Amygdala (tissue), 56 donors: Measurements from ENCODE around the gene IL1RAPL2.
A peak's percentile ranks its signal among the peaks of the same experiment; 100 is the strongest.
"Not testable (repeated sequence)": the region's sequence is repeated elsewhere in the genome, so short reads cannot be mapped to it uniquely, and the experiment has no call there.

ENCODE experiments used
- DNase-seq, 56 donors: peaks; one replicate each; lab custom pipeline; 2025; lab: John Stamatoyannopoulos, UW

The IL1RAPL2 gene

GRCh38 chrX:105134273-105134672, 568.3 kb downstream of the IL1RAPL2 start:
- DNase-seq, result no peak

DNA sequence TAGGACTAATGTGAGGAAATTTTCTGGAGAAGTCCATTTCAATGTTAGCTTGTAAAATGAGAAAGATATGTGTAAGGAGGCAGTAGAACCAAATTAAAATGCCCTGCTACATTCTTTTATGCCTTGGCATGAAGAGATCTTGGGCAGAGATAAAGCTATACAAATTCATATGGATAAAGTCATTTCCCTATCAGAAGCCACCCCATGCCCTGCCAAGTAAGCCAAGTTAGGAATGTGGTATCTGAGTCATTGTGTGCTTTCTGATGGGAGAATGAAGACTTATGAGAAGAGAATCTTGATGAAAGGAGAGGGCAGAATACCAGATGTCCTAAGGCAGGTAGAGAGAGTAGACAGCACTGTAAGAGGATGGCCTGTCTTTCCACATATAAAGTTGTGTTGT, 570.8 kb downstream of the IL1RAPL2 start:
- DNase-seq, result no peak

DNA sequence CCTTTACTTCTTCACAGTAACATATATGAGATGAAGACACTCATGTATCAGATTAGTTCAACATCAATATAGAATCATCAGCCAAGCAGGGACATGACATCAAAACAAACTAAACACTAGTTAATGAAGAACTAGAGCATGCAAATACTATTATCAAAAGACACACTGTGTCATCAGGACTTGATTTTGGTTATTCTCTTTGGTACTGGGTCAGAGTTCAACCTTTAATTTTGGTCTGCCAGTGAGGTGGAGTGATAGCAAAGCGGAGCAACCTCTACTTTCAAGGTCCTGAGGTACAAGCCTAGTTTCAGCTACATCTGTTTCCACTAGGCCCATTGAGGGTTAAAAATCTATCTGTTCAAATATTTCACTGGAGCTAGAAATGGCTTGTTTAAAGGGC, 584.0 kb downstream of the IL1RAPL2 start:
- DNase-seq, result no peak

GRCh38 chrX:105150557-105150956, 584.6 kb downstream of the IL1RAPL2 start:
- DNase-seq, result no peak

DNA sequence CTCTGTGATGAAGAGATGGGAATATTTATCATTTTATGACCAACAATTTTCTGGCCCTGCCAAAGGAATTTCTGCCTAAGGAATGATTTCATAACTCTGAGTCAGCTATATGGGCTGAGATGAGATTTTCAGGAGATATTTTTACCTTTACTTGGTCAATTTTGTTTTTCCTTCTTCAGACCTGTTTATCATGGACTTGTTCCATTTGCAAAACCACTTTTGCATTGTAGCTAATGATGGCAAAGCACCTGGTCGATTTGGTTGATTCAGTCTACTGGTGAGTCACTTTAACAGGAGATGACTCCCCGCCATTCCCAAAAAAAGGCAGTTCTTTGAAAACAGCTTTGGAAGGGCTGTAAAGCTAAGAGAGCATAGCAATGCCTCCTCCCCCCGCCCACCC, 601.2 kb downstream of the IL1RAPL2 start:
- no peak for DNase-seq

GRCh38 chrX:105168577-105168976, 602.6 kb downstream of the IL1RAPL2 start:
- DNase-seq, result no peak

GRCh38 chrX:105173071-105173470, 607.1 kb downstream of the IL1RAPL2 start:
- DNase-seq, result no peak

GRCh38 chrX:105179644-105180043, 613.6 kb downstream of the IL1RAPL2 start:
- DNase-seq, result no peak

GRCh38 chrX:105189093-105189492, 623.1 kb downstream of the IL1RAPL2 start:
- no peak for DNase-seq

DNA sequence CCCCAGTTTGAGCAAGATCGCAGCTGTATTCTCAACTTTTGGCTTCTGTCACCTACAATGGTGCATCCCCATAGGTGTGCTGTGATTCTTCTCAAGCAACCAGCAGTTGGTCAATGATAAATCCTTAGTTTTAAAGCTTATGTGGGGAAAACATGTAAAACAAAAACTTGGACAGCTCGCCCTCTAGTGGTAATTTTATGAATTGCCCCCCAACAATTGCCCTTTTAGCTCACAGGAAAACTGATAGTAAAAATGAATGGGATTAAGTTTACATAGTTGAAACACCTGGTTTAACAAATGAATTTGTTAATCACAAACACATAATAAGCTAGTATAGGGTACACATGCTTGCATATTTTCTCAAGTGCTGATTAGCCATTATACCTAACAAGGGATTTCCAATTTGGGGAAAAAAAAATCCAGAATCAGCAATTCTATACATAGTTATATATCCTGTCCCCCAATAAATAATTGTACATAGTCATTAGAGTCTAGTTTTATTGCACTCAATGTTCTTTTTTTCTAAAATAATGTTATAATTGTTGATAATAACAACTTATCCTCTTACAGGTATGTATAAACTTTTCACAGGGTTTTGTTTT, 624.4 kb downstream of the IL1RAPL2 start:
- DNase-seq, result peak in 7 of 56 donors; percentile 0 to 51 (median 4)

GRCh38 chrX:105191878-105192277, 625.9 kb downstream of the IL1RAPL2 start:
- peak in 4 of 56 donors; percentile 1 to 6 (median 2) for DNase-seq

DNA sequence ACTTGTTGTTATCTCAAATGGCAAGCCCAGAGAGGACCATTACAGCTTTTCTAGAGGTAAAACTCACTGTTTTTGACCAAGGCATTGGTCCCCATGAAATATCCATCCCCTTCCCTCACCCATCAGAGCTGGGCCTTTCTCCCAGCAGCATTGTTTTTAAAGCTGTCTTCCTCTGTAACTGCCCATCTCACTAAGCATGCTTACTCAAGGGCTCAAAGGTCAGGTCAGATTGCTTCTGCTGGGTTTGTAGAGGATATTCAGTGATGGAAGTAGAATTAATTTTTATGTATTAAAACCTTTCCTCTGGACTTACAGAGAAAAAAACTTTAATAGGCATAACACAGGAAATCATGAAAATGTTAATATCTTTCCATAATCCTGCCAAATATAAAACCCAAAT, 643.4 kb downstream of the IL1RAPL2 start:
- DNase-seq, result no peak

DNA sequence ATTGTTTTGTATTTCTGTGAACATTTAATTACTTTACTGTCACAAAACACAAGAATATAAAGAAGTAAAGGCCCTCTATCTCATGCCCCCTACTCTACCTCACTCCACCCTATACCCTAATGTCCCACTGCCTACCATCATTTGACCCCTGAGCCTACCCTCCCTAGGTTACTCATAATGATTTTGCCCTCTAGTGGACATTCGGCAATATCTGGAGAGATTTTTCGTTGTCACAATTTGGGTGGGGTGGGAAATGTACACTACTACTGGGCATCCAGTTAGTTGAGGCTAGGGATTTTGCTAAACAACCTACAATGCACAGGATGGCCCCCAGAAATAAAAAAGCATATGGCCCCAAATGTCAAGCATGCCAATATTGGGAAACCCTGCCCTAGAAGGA, 644.3 kb downstream of the IL1RAPL2 start:
- DNase-seq, result no peak

DNA sequence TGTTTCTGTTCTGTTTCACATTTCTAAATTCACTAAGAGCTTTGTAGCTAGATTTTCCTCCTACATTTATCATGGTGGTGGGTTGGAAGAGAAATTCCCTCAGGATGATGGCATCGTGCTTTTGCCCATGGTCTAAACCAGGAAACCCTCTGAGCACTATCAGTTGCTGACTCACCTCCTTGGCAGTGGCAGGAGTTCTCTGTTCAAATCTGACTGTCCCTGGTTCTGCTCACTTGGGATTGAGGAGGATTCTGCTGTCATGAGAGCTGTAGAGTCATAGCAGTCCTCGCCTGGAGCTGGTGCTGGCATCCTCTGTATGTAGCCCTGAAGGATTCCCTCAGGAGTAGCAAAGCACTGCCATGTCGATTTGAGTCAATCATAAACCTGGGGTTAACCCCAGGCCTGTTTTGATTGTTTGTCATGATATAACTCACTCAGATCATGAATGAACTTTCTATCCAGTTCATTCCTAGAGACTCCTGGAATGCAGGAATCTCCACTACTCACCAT, 645.1 kb downstream of the IL1RAPL2 start:
- no peak for DNase-seq

- no peak for DNase-seq
Measured at GRCh38 chrX:105219454-105220401, 653.7 kb downstream of the IL1RAPL2 start.

DNA sequence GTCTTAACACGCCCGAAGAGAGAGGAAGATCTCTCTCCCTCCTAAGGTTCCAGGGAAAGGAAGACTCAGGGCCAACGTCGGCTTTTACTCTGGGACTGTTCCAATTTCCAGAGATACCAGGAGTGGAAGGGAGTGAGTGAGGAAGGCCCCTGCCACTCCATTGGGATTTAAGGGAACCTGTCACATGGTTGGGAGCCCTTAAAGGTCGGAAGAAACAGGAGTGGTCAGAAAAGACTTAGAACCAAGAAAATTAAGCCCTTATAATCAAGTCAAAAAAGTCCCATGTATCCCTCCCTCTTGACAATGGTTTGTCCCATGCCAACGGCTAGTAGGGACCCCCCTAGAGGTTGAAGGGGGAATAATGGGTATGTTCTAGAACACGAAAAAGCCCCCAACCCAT, 654.6 kb downstream of the IL1RAPL2 start, which contains the start of gene TEX13A:
Gene TEX13A, minus strand, starts transcription at position 59 of the 400 bp plus-strand sequence. CDS start 297 bp downstream, outside the sequence.
- DNase-seq, result no peak

DNA sequence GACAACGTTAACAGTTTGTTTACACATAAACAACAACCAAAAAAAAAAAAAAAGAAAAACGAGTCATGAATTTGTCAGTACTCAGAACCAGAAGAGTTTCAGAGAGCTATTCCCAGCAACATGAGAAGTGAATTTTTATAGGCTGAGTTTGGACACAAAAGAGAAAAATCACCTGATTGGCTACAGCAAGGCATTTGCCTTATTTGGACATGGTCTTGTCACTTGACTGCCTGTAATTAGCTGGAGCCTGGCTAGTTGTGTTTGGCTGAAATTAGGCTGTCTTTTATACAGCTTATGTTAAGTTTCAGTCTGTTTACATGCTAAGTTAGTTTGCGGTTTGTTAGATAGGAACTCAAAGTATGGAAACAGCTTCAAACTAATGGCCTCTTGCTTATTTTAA, 655.4 kb downstream of the IL1RAPL2 start:
- DNase-seq, result no peak

DNA sequence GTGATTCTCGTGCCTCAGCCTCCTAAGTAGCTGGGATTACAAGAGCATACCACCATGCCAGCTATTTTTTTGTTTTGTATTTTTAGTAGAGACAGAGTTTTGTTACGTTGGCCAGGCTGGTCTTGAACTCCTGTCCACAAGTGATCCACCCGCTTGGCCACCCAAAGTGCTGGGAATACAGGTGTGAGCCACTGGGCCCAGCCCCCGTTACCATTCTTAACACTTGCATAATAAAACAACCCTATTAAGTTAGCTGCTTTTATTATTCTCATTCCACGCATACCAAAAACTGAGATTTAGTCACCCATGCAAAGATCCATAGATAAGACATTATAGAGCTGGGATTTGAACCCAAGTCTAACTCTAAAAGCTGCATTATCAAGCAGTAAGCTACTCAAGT, 660.5 kb downstream of the IL1RAPL2 start:
- DNase-seq, result no peak

DNA sequence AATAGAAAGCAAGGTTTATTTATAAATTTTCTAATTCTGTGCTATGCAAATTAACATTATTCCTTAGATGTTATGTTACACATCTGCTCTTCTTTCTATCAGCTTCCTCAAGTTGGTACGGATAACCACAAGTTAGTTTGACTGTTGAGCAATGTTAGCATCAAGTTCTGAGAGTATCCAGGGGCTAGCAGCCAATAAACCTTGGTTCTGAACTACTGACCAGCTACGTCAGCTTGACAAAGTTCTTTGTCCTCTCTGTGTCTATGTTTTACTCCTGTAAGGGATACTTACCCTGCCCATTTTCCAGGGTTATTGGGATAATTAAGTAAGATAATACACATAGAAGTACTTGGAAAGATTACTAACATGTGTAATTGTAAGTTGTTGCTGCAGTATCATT, 662.6 kb downstream of the IL1RAPL2 start:
- DNase-seq, result no peak

DNA sequence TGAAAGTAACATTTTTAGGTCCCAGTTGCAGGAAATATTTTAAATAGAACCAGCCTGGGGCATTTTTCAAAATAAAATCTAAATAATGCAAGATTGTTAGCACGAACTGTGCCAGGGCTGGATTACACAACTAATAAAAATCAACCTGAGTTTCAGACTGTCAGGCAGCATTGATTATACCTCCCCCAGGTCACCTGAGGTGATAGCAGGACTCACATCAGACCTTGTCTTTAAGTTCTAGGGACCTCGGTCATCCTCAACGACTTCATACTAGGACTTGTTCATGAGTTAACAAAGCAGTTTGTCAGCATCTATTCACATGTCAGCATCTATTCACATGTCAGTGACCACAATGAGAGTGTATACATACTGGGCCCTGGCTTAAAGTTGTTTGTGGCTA, 663.1 kb downstream of the IL1RAPL2 start:
- no peak for DNase-seq

DNA sequence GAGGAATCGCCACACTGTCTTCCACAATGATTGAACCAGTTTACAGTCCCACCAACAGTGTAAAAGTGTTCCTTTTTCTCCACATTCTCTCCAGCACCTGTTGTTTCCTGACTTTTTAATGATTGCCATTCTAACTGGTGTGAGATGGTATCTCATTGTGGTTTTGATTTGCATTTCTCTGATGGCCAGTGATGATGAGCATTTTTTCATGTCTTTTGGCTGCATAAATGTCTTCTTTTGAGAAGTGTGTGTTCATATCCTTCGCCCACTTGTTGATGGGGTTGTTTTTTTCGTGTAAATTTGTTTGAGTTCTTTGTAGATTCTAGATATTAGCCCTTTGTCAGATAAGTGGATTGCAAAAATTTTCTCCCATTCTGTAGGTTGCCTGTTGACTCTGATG, 671.4 kb downstream of the IL1RAPL2 start:
- DNase-seq, result not testable (repeated sequence)

- no peak for DNase-seq
Measured at GRCh38 chrX:105241056-105241455, 675.1 kb downstream of the IL1RAPL2 start.
